Body of pancreas (tissue), 4 donors: ENCODE data around the gene LRP1. TPM values are rescaled to one million over a fixed set of nuclear protein-coding genes. Genes with fewer than 3 reads are reported as not detected.

ENCODE experiments used
- ATAC-seq: fragments of 150-250 bp; one replicate; pipeline ENCODE4 v1.9.1; 2016
- DNase-seq, 4 donors: peaks; one replicate each; pipeline ENCODE4 v3.0.0-alpha.2; 2019
- H3K27ac ChIP-seq, 4 donors: fragments of 200-600 bp; sonication (generic); 1 replicate in 3 of 4; 2 replicates in 1 of 4; pipeline versions ENCODE4 v1.5.1 to v1.6.1; 2016 to 2019; ENCODE audit warnings: mild to moderate bottlenecking in 1 of 4, mixed read lengths in 1 of 4, moderate library complexity in 1 of 4
- H3K27me3 ChIP-seq, 2 donors: fragments of 200-600 bp; sonication (generic); one replicate each; pipeline ENCODE4 v1.6.0; 2016; ENCODE audit warnings: mild to moderate bottlenecking in 1 of 2
- H3K36me3 ChIP-seq, 2 donors: fragments of 200-600 bp; sonication (generic); replicated peaks in 1 of 2; 2 replicates each; pipeline ENCODE4 v1.5.1; 2016; ENCODE audit warnings: low read depth in 2 of 2; ENCODE audit not compliant: insufficient read depth in 1 of 2
- H3K4me1 ChIP-seq: fragments of 200-600 bp; sonication (generic); one replicate; pipeline ENCODE4 v1.6.0; 2016
- H3K4me3 ChIP-seq, 2 donors: fragments of 200-600 bp; sonication (generic); 1 replicate in 1 of 2; 2 replicates in 1 of 2; pipeline ENCODE4 v1.5.1; 2016 to 2019
- H3K9me3 ChIP-seq, 3 donors: fragments of 200-600 bp; sonication (generic); 1 replicate in 2 of 3; 2 replicates in 1 of 3; pipeline ENCODE4 v1.5.1; 2016
- CTCF ChIP-seq, 7 experiments: fragments of 450-650 bp in 4 of 7; fragments of 200-600 bp in 3 of 7; sonication (generic) in 3 of 7; IDR thresholded peaks; one replicate each; pipeline ENCODE4 v1.5.1; 2016 to 2019; ENCODE audit warnings: antibody characterized with exemption in 7 of 7
- POLR2A ChIP-seq, 3 donors: fragments of 450-650 bp; IDR thresholded peaks; one replicate each; pipeline ENCODE4 v1.6.1; 2016; ENCODE audit warnings: antibody characterized with exemption in 3 of 3, mild to moderate bottlenecking in 2 of 3
- WGBS, 2 donors: methylation state at CpG; one replicate each; pipeline ENCODE4 v1.1.5; 2017; 5-methylcytosine and 5-hydroxymethylcytosine counted together
- intact Hi-C: fragments of 100-400 bp; cut with DNase I; formaldehyde crosslinking; loops from one replicate; pipeline ENCODE4 v1.15.1; 2023
- total RNA-seq, 2 donors: library from RNA; depleted of rRNA; stranded (reverse); fragments of >200 nt; gene quantifications; one replicate each; pipeline ENCODE4 v1.1.0, GENCODE V29; 2016

Gene LRP1
- total RNA-seq, 2 donors from 2014 or later: 61.2 to 162 TPM

- TF ChIP-seq POLR2A (IDR thresholded peaks at IDR 0.05) (no peak), CTCF (IDR thresholded peaks at IDR 0.05) (no peak)
- no peak overlapping the region for H3K27ac ChIP-seq
- ATAC-seq (no peak), DNase-seq (no peak)
- intact Hi-C loops: no loop called here
- no peak overlapping the region for H3K4me3 ChIP-seq
- 13 to 21% methylated on average over 32 to 37 of the region's 38 CpGs for WGBS, 2 donors
- peaks cover 0 to 47% of the 10 kb centered on the region in 2 donors for H3K27me3 ChIP-seq
- peaks cover 29% of the 10 kb centered on the region for H3K4me1 ChIP-seq
- H3K9me3 ChIP-seq: no peaks in the 10 kb centered on the region
- no peaks in the 10 kb centered on the region for H3K36me3 ChIP-seq
These were observed 91.9 kb downstream of the LRP1 start for GRCh38 chr12:57219993-57220754.

- 60 to 74% methylated on average over 1 of the region's 1 CpG for WGBS, 2 donors
- Histone ChIP-seq H3K9me3 (no peaks in the 10 kb centered on the region), H3K27ac (no peak overlapping the region), H3K27me3 (peaks cover 0 to 47% of the 10 kb centered on the region in 2 donors), H3K36me3 (no peaks in the 10 kb centered on the region), H3K4me1 (peaks cover 24% of the 10 kb centered on the region), H3K4me3 (no peak overlapping the region)
- ATAC-seq: no peak
- DNase-seq: no peak
- intact Hi-C loops: no loop called here
- TF ChIP-seq POLR2A (IDR thresholded peaks at IDR 0.05) (no peak), CTCF (IDR thresholded peaks at IDR 0.05) (no peak)
These were observed 92.5 kb downstream of the LRP1 start for GRCh38 chr12:57220770-57221168.

- TF ChIP-seq CTCF (IDR thresholded peaks at IDR 0.05) (no peak), POLR2A (IDR thresholded peaks at IDR 0.05) (no peak)
- WGBS, 2 donors: 27 to 28% methylated on average over 17 to 20 of the region's 24 CpGs
- peaks cover 0 to 42% of the 10 kb centered on the region in 2 donors for H3K27me3 ChIP-seq
- intact Hi-C loops: no loop called here
- no peaks in the 10 kb centered on the region for H3K9me3 ChIP-seq
- no peaks in the 10 kb centered on the region for H3K36me3 ChIP-seq
- H3K4me3 ChIP-seq: no peak overlapping the region
- no peak for DNase-seq
- peaks cover 19% of the 10 kb centered on the region for H3K4me1 ChIP-seq
- no peak overlapping the region for H3K27ac ChIP-seq
- no peak for ATAC-seq
These were observed 93.1 kb downstream of the LRP1 start for GRCh38 chr12:57221169-57221917.

- peaks cover 0 to 34% of the 10 kb centered on the region in 2 donors for H3K27me3 ChIP-seq
- intact Hi-C loops: no loop called here
- WGBS, 2 donors: 49 to 56% methylated on average over 11 to 13 of the region's 13 CpGs
- TF ChIP-seq CTCF (IDR thresholded peaks at IDR 0.05): no peak
- TF ChIP-seq POLR2A (IDR thresholded peaks at IDR 0.05): no peak
- H3K4me1 ChIP-seq: peaks cover 9% of the 10 kb centered on the region
- DNase-seq: no peak
- no peaks in the 10 kb centered on the region for H3K9me3 ChIP-seq
- H3K27ac ChIP-seq: no peak overlapping the region
- no peak overlapping the region for H3K4me3 ChIP-seq
- ATAC-seq: no peak
- no peaks in the 10 kb centered on the region for H3K36me3 ChIP-seq
These were observed 94.3 kb downstream of the LRP1 start for GRCh38 chr12:57222286-57223190.
